Lower leg skin (tissue), 4 donors: ENCODE measurements around the gene MTUS2. TPM values are rescaled to one million over a fixed set of nuclear protein-coding genes. Genes with fewer than 3 reads are reported as not detected.
"Not testable (repeated sequence)": the region's sequence is repeated elsewhere in the genome, so short reads cannot be mapped to it uniquely, and the experiment has no call there.

Source experiments
- DNase-seq, 2 donors: peaks; one replicate each; pipeline ENCODE4 v3.0.0-alpha.2; 2019; ENCODE audit warnings: low spot score in 2 of 2
- H3K4me3 ChIP-seq: fragments of 200-600 bp; sonication (generic); 2 replicates; pipeline ENCODE4 v1.5.1; 2017; ENCODE audit warnings: mild to moderate bottlenecking, low read depth; ENCODE audit not compliant: poor library complexity, severe bottlenecking
- POLR2A ChIP-seq, 2 donors: fragments of 450-650 bp; IDR thresholded peaks; one replicate each; pipeline ENCODE4 v1.6.1; 2016 to 2017; ENCODE audit warnings: antibody characterized with exemption in 2 of 2, mild to moderate bottlenecking in 1 of 2, moderate library complexity in 1 of 2
- WGBS, 2 donors: methylation state at CpG; one replicate each; pipeline ENCODE4 v1.1.5; 2018; 5-methylcytosine and 5-hydroxymethylcytosine counted together
- intact Hi-C: fragments of 100-400 bp; cut with DNase I; formaldehyde crosslinking; loops from one replicate; pipeline ENCODE4 v1.15.0; 2023; ENCODE audit warnings: low total_unique reads
- total RNA-seq, 4 donors: library from RNA; depleted of rRNA; stranded (reverse); fragments of >200 nt; gene quantifications; one replicate each; pipeline ENCODE4 v1.1.0, GENCODE V29; 2016
- TF ChIP-seq, protein P1 (sequence below), 3 donors: fragments of 450-650 bp; IDR thresholded peaks; one replicate each; pipeline ENCODE4 v1.5.1; 2016; ENCODE audit warnings: antibody characterized with exemption in 3 of 3, mild to moderate bottlenecking in 3 of 3, moderate library complexity in 2 of 3

MTUS2 gene
- total RNA-seq, 4 donors from 2014 or later: 0.13 to 1.9 TPM; not detected in 2

DNA sequence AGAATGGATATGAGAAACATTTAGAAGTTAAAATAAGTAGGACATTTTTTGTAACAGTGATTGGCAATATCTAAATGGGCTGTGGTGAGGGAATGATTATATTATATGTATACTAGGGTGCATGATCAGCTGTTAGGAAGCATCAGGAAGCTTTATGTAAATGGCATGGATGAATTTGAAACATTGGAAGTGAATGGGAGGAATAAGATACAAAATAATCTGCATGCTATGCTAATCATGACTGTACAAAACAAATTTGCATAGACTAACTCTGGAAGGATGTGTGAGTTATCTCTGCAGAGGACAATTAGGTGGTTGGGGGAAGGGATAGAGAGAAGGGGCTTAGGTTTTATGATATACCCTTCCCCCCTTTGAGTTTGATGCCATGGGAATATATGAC, 156.5 kb downstream of the MTUS2 start:
- DNase-seq: no peak
- H3K4me3 ChIP-seq: no peak overlapping the region
- TF ChIP-seq POLR2A (IDR thresholded peaks at IDR 0.05): no peak
- TF ChIP-seq, protein P1, sequence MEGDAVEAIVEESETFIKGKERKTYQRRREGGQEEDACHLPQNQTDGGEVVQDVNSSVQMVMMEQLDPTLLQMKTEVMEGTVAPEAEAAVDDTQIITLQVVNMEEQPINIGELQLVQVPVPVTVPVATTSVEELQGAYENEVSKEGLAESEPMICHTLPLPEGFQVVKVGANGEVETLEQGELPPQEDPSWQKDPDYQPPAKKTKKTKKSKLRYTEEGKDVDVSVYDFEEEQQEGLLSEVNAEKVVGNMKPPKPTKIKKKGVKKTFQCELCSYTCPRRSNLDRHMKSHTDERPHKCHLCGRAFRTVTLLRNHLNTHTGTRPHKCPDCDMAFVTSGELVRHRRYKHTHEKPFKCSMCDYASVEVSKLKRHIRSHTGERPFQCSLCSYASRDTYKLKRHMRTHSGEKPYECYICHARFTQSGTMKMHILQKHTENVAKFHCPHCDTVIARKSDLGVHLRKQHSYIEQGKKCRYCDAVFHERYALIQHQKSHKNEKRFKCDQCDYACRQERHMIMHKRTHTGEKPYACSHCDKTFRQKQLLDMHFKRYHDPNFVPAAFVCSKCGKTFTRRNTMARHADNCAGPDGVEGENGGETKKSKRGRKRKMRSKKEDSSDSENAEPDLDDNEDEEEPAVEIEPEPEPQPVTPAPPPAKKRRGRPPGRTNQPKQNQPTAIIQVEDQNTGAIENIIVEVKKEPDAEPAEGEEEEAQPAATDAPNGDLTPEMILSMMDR (IDR thresholded peaks at IDR 0.05): no peak
- intact Hi-C loops: no loop called here

DNA sequence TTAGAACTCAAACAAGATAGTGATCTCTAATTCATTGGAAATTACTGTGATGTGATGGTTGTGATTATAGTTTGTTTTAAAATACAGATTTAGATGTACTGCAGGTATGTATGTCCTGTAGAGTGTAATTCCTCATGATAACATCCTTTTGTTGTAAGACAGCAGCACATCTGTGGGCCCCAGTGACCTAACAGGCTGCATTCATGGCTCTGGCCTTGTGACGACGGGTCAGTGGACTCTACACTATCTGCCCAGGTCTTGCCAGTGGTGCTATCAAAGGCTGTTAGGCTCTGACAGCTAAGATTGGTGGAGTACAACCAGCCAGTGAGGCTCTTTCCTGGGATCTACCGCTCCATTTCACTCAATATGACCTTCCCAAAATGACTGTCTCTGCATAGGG, 158.4 kb downstream of the MTUS2 start:
- TF ChIP-seq, protein P1 (IDR thresholded peaks at IDR 0.05): no peak
- TF ChIP-seq POLR2A (IDR thresholded peaks at IDR 0.05): no peak
- H3K4me3 ChIP-seq: no peak overlapping the region
- DNase-seq: no peak
- WGBS, 2 donors: 93 to 94% methylated on average over 3 of the region's 3 CpGs
- intact Hi-C loops: no loop called here

DNA sequence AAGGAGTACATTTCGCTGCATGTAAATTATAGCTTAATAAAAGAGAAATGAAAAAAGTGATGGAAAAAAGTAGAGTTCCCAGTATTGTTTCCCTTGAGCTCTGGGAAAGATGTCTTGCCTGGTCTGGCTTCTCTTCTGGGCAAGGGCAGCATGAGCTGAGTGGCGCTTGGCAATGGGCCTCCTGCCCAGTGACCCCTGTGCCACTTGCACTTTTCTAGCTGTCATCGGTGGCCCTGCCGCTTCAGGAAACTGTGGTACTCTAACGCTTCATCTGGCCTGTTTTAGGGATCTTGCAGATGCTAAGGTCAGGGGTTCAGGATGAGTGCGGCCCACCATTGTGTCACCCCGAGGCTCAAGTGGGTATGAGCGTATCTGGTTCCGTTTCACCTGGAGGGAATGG, 161.4 kb downstream of the MTUS2 start:
- H3K4me3 ChIP-seq: no peak overlapping the region
- intact Hi-C loops: no loop called here
- TF ChIP-seq, protein P1 (IDR thresholded peaks at IDR 0.05): no peak
- TF ChIP-seq POLR2A (IDR thresholded peaks at IDR 0.05): no peak
- DNase-seq: no peak
- 89 to 94% methylated on average over 9 of the region's 9 CpGs for WGBS, 2 donors

GRCh38 chr13:28983641-28984040, 163.5 kb downstream of the MTUS2 start:
- intact Hi-C loops: no loop called here
- no peak for TF ChIP-seq POLR2A (IDR thresholded peaks at IDR 0.05)
- TF ChIP-seq, protein P1 (IDR thresholded peaks at IDR 0.05): no peak
- no peak overlapping the region for H3K4me3 ChIP-seq
- WGBS, 2 donors: 40 to 47% methylated on average over 3 of the region's 3 CpGs
- no peak for DNase-seq

- TF ChIP-seq, protein P1 (IDR thresholded peaks at IDR 0.05): no peak
- TF ChIP-seq POLR2A (IDR thresholded peaks at IDR 0.05): no peak
- no peak overlapping the region for H3K4me3 ChIP-seq
- 50 to 67% methylated on average over 8 of the region's 8 CpGs for WGBS, 2 donors
- no peak for DNase-seq
- intact Hi-C loops: no loop called here
Measured at GRCh38 chr13:28984326-28984725, 164.2 kb downstream of the MTUS2 start.

DNA sequence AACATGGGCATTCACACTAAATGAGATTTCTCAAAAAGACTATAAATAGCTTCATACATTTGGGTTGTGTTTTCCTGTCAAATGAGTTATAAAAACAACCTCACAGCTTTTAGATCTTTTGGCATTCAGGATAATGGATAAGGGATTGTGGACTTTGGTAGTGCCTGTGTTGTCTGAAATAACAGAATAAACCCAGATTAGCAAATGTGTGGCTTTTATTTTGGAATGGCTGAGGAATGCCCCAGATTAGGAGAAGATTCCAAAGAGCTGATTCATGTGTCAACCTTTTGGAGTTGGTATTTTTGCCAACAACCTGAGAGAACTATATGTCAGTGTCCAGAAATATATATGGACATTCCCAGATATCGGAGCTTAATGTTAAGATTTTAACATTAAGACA, 164.7 kb downstream of the MTUS2 start:
- intact Hi-C loops: no loop called here
- TF ChIP-seq, protein P1 (IDR thresholded peaks at IDR 0.05): no peak
- TF ChIP-seq POLR2A (IDR thresholded peaks at IDR 0.05): no peak
- 85 to 94% methylated on average over 1 of the region's 1 CpG for WGBS, 2 donors

DNA sequence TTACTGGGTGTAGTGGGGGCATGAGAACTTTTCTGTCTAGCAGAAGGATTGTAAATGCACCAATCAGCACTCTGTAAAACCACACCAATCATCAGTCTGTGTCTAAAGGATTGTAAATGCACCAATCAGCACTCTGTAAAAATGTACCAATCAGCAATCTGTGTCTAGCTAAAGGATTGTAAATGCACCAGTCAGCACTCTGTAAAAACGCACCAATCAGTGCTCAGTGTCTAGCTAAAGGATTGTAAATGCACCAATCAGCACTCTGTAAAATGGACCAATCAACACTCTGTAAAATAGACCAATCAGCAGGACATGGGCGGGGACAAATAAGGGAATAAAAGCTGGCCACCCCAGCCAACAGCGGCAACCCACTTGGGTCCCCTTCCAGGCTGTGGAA, 170.2 kb downstream of the MTUS2 start:
- 62 to 72% methylated on average over 3 of the region's 3 CpGs for WGBS, 2 donors

More for the DNA sequence above, 164.7 kb downstream of the MTUS2 start:
- no peak overlapping the region for H3K4me3 ChIP-seq
- DNase-seq: no peak

More for the DNA sequence above, 170.2 kb downstream of the MTUS2 start:
- DNase-seq, intact Hi-C loops, H3K4me3 ChIP-seq: not testable (repeated sequence)
